GM21737 (cell line): ENCODE data around the gene CTIF.
A peak's percentile ranks its signal among the peaks of the same experiment; 100 is the strongest.

Experiments
- ATAC-seq: cut with Tn5 transposase; IDR thresholded peaks from one replicate; pipeline ENCODE4 v1.9.1; 2021; ENCODE audit warnings: mild to moderate bottlenecking, moderate library complexity; ENCODE audit not compliant: unreplicated experiment

The CTIF gene

GRCh38 chr18:48782381-48782861, 243.6 kb downstream of the CTIF start:
- no peak for ATAC-seq

GRCh38 chr18:48783616-48784520, 245.0 kb downstream of the CTIF start:
- ATAC-seq: no peak

GRCh38 chr18:48784656-48785055, 245.8 kb downstream of the CTIF start:
- ATAC-seq: peak; percentile 19

GRCh38 chr18:48785091-48785614, 246.3 kb downstream of the CTIF start:
- ATAC-seq: peak; percentile 76

- no peak for ATAC-seq
Observed at GRCh38 chr18:48785736-48786454, 247.1 kb downstream of the CTIF start.

GRCh38 chr18:48786455-48787202, 247.8 kb downstream of the CTIF start:
- ATAC-seq: no peak

- no peak for ATAC-seq
Observed at GRCh38 chr18:48787203-48788151, 248.6 kb downstream of the CTIF start.

GRCh38 chr18:48788373-48788772, 249.5 kb downstream of the CTIF start:
- no peak for ATAC-seq

GRCh38 chr18:48789259-48789812, 250.5 kb downstream of the CTIF start:
- ATAC-seq: no peak

GRCh38 chr18:48790226-48790863, 251.5 kb downstream of the CTIF start:
- no peak for ATAC-seq

GRCh38 chr18:48790869-48791635, 252.2 kb downstream of the CTIF start:
- ATAC-seq: no peak

GRCh38 chr18:48791636-48792105, 252.8 kb downstream of the CTIF start:
- ATAC-seq: no peak

GRCh38 chr18:48792141-48792540, 253.3 kb downstream of the CTIF start:
- ATAC-seq: no peak

GRCh38 chr18:48792611-48793380, 254.0 kb downstream of the CTIF start:
- no peak for ATAC-seq

- ATAC-seq: no peak
Observed at GRCh38 chr18:48794251-48794970, 255.6 kb downstream of the CTIF start.

GRCh38 chr18:48795696-48796095, 256.9 kb downstream of the CTIF start:
- no peak for ATAC-seq
